ENCODE measurements around the gene POP5.
"Not testable (repeated sequence)": the region's sequence is repeated elsewhere in the genome, so short reads cannot be mapped to it uniquely, and the experiment has no call there.

POP5 gene, protein sequence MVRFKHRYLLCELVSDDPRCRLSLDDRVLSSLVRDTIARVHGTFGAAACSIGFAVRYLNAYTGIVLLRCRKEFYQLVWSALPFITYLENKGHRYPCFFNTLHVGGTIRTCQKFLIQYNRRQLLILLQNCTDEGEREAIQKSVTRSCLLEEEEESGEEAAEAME

DNA sequence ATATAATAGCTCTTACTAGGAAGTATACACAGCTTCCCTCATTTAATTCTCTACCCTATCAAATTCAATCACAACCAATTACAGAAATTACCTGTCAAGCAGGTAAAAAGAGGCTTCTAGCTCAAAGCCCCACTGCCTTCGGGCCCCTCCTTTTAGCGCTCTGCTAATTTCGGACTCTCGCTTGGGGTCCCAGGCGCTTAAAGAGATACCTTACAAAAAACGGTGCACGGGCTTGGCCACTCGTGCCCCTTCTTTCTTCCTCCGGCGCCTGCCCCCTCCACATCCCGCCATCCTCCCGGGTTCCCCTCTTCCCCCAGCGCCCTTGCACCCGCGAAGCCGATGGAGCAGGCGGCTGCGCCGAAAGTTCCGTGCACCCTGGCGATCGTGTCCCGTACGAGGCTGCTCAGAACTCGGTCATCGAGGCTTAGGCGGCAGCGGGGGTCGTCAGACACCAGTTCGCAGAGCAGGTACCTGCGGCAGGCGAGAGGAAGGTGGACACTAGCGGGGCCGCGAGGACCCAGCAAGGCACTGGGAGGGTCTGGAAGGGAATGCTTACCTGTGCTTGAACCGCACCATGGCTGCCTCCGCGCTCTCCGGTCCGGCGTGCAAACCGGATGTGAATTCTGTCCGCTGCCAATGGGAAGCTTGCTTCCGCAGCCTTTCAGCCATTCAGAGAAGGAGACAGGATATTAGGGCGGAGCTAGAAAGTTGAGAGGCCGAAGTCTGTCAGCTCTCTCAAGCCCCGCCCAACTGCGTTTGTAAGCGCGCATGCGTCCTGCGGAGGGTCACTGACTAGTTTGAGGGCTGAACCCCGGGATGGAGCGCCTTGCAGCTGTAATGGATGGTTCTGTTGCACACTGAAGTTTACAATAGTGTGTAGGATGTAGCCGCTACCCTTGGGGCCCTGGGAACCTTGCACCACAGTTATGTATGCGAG lies at the start of gene POP5:
POP5 (minus strand) TSS at position 616 of the 937 bp plus-strand sequence; CDS start at position 576, 40 bp downstream.
- in situ Hi-C loops (cut with HindIII; ENCODE audit: low sequenced_read_pairs) = loop anchor here (5.0 to 10.0 kb wide), 3 partner anchors 89 to 404 kb away; partner anchors contain the start of gene ACADS

GRCh38 chr12:120630104-120630892 lies 49.1 kb upstream of the POP5 start:
- in situ Hi-C loops (cut with HindIII; ENCODE audit: low sequenced_read_pairs) = no loop called here

DNA sequence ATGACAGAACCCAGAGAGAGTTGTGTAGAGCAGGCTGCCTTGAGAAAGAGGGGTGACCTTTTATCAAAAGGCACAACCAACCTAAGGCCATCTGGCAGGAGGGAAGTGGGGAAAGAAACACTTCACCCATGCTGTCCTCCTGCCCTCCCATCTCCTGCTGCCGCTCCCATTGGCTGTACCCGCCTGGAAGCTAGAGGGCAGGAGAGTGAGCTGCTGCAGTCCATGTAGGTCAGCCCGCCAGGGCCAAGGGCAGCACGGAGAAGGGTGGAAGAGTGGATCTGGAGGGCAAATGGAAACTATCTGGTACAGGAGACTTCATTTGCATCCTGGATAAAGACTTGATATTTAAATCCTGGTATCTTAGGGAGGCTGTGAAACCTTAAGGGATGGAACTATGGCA lies 47.7 kb upstream of the POP5 start:
- in situ Hi-C loops (cut with HindIII; ENCODE audit: low sequenced_read_pairs) = loop anchor here (10.0 kb wide), 1 partner anchor 356 kb away; no protein-coding TSS in a partner anchor

DNA sequence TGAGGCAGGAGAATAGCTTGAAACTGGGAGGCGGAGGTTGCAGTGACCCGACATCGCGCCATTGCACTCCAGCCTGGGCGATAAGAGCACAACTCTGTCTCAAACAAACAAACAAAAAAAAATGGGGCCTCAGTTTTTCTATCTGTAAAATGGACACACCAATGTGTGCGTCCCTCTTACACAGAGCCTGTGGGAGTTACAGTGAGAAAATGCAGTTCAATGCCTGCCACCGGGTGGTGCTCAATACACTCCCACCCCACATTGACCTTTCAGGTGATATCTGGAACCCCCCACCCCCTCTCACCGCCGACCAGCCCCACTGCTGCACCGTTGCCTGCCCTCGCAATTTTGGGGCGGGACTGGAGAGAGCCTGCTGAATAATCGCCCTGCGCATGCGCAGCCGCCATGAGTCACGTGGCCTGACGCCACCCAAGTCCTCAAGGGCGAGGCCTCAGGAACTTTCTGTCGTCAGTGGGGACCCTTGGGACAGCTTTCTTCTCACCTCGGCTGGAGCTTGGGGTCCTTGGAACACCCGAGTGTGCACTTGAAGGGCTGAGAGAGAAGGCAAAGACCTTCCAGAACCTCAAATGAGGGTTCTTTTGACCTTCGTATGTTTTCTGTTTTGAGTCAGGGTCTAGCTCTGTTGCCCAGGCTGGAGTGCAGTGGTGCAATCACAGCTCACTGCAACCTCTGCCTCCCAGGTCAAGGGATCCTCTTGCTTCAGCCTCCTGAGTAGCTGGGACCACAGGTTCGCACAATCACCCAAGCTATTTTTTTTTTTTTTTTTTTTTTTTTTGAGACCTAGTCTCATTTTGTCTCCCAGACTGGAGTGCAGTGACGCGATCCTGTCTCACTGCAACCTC lies 44.6 kb upstream of the POP5 start:
- in situ Hi-C loops (cut with HindIII; ENCODE audit: low sequenced_read_pairs) = loop anchor here (10.0 kb wide), 1 partner anchor 359 kb away; no protein-coding TSS in a partner anchor

GRCh38 chr12:120620624-120621023 lies 39.4 kb upstream of the POP5 start:
- in situ Hi-C loops (cut with HindIII; ENCODE audit: low sequenced_read_pairs) = loop anchor here (10.0 kb wide), 1 partner anchor 364 kb away; no protein-coding TSS in a partner anchor

DNA sequence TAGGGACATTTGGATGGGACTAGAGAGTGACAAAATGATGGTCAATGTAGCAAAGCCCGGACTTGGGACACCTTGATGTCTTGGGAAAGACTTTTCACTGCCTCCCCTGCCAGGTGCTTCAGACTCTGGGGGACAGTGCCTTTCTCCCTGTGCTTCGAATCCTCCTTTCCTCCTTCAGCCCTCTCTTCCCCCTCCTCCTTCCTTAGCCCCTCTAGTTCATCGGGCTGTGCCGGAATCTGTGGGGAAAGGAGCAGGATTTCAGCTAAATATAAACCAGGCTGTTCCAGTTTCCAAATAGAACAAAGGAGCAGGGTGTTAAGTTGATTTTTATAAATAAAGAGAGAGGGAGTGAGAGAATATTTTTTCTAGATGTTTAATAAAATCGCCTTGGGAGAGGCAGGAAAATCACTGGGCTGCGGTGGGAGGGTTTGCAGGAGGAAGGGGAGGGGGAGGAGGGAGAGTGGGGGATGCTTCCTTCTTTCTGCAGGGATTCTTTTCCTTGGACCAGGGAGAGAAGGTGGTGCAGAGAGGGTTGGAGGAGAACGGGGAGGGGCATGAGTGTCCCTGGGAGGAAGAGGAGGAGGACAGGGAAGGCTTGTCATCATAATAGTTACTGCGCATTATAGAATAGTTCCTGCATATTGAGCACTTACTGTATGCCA lies 37.9 kb upstream of the POP5 start:
- in situ Hi-C loops (cut with HindIII; ENCODE audit: low sequenced_read_pairs) = no loop called here

- in situ Hi-C loops (cut with HindIII; ENCODE audit: low sequenced_read_pairs) = not testable (repeated sequence)
Observed at GRCh38 chr12:120617767-120618166, 36.6 kb upstream of the POP5 start.

DNA sequence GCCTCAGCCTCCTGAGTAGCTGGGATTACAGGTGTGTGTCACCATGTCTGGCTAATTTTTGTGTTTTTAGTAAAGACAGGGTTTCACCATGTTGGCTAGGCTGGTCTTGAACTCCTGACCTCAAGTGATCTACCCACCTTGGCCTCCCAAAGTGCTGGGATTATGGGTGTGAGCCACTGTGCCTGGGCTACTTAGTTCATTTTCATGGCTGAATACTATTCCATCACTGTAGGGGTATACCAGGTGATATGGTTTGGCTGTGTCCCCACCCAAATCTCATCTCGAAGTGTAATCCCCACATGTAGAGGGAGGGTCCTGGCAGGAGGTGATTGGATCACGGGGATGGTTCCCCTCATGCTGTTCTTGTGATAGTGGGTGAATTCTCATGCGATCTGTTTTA lies 36.0 kb upstream of the POP5 start:
- in situ Hi-C loops (cut with HindIII; ENCODE audit: low sequenced_read_pairs) = not testable (repeated sequence)

GRCh38 chr12:120614848-120615247 lies 33.6 kb upstream of the POP5 start:
- in situ Hi-C loops (cut with HindIII; ENCODE audit: low sequenced_read_pairs) = no loop called here

DNA sequence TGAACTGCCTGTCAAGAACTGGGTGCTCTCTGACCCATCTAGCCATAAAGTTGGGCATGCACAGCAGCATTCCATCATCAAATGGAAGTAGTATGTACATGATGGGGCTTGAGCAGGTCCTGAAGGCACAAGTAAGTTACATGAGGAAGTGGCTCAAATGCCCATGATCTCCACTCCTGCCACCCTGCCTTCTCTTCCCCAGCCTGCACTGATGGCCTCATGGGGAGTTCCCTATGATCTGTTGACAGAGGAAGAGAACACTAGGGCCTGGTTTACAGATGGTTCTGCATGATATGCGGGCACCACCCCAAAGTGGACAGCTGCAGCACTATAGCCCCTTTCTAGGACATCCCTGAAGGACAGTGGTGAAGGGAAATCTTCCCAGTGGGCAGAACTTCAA lies 30.3 kb upstream of the POP5 start:
- in situ Hi-C loops (cut with HindIII; ENCODE audit: low sequenced_read_pairs) = not testable (repeated sequence)

DNA sequence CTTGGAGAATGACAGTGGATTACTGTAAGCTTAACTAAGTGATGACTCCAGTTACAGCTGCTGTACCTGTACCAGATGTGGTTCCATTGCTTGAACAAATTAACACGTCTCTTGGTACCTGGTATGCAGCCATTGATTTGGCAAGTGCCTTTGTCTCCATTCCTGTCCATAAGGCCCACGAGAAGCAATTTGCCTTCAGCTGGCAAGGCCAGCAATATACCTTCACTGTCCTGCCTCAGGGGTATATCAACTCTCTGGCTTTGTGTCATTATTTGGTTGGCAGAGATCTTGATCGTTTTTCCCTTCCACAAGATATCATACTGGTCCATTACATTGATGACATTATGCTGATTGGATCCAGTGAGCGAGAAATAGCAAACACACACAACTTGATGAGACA lies 29.4 kb upstream of the POP5 start:
- in situ Hi-C loops (cut with HindIII; ENCODE audit: low sequenced_read_pairs) = no loop called here

- in situ Hi-C loops (cut with HindIII; ENCODE audit: low sequenced_read_pairs) = loop anchor here (5.0 kb wide), 1 partner anchor 45 kb away; no protein-coding TSS in a partner anchor
Observed at GRCh38 chr12:120602416-120602815, 21.2 kb upstream of the POP5 start.

DNA sequence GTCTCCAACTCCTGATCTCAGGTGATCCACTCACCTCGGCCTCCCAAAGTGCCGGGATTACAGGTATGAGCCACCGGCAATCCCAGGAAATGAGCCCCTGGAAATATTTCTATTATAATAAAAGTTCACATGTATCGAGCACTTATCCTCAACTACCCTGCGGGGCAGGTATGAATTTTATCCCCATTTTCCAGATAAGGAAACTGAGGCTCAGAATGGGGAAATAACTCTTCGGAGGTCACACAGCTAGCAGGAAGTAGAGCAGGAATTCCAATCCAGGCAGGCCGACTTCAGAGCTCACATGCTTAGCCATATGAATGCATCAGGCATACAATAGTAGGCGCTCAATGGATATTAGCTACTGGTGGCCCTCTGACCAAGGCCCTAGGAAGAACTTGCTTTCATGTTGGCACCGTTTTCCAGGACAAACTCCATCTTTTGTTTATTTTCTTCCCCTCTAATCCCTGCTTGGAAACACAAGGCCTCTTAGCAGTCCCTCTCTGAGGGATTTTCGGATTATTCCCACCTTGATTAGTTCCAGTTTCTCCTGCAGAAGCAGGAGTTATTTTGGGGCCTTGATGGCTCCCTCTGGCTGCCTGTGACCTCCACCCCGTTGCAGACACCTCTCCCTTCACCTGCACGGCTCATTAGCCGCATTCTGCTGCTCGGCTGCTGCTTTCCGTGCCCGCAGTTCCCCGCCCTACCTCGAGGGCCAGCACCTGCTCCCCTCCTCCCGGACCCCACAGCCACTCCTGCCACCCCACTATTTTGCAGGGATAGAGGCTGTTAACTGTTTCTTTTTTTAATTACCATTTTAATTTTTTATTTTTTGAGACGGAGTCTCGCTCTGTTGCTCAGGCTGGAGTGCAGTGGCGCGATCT lies 18.7 kb upstream of the POP5 start:
- in situ Hi-C loops (cut with HindIII; ENCODE audit: low sequenced_read_pairs) = loop anchor here (5.0 kb wide), 1 partner anchor 47 kb away; no protein-coding TSS in a partner anchor

GRCh38 chr12:120598674-120599463 lies 17.7 kb upstream of the POP5 start:
- in situ Hi-C loops (cut with HindIII; ENCODE audit: low sequenced_read_pairs) = no loop called here

DNA sequence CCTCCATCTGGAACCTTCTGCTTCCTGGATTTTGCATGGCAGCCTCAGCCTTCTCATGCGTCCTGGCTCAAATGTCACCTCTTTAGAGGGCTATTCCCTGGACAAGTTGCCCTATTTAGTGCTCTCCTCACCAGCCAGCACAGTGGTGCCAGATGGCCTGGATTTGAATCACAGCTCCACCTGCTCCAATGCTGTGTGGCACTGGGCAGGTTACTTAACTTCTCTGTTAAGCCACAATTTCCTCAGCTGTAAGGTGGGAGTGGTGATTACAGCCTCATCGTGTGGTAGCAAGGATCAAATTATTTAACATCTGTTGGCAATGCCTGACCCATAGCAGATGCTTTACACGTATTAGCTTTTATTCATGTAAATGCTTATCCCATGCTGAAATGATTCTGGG lies 16.7 kb upstream of the POP5 start:
- in situ Hi-C loops (cut with HindIII; ENCODE audit: low sequenced_read_pairs) = no loop called here

DNA sequence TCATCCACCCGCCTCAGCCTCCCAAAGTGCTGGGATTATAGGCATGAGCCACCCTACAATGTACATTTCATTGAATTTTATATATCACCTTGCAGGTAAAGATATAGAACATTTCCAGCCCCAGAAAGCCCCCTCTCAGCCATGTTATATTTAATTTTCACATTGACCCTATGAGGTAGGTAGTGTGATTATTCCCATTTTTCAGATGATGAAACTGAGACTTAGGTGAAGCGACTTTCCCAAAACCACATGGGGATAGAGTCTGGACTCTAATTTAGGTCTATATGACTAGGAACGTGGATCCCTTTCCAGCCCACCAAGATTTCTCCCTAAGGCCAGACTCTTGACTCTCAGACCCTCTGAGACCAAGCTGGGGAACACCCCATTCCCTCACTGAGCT lies 15.7 kb upstream of the POP5 start:
- in situ Hi-C loops (cut with HindIII; ENCODE audit: low sequenced_read_pairs) = no loop called here

DNA sequence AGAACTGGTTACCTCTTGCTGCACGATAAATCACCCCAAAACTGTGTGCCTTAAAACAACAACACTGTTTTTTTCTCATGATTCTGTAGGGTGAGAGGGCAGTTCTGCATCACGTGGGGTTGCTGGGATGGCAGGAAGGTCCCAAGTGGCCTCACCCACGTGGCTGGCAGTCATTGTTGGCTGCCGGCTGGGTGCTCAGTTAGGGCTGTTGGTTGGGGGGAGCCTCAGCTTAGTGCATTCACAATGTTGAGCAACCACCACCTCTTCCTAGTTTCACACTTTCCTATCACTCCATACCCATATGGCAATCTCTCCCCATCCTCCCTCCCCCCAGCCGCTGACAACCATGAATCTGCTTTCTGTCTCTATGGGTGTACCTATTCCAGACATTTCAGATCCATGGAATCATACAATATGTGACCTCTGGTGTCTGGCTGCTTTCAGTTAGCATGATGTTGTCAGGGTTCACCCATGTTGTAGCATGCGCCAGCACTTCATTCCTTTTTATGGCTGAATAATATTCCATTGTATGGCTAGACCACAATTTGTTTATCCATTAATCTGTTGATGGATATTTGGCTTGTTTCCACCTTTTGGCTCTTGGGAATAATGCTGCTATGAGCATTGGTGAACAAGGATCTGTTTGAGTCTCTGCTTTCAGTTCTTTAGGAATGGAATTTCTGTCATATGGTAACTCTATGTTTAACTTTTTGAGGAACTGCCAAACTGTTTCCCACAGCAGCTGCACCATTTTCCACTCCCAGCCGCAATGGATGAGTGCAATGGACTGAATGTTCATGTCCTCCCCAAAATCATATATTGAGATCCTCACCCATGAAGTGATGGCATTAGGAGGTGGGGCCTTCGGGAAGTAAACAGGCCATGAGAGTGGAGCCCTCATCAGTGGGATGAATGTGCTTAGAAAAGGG lies 11.2 kb upstream of the POP5 start:
- in situ Hi-C loops (cut with HindIII; ENCODE audit: low sequenced_read_pairs) = no loop called here

Measured in endothelial cell of hepatic sinusoid (primary cell).